Skin of body (tissue), 2 donors: ENCODE results near the gene LDHAL6A. TPM values are rescaled to one million over a fixed set of nuclear protein-coding genes. Genes with fewer than 3 reads are reported as not detected.
"Not testable (repeated sequence)": the region's sequence is repeated elsewhere in the genome, so short reads cannot be mapped to it uniquely, and the experiment has no call there.

ENCODE experiments used
- DNase-seq: peaks from one replicate; lab custom pipeline; 2025; lab: John Stamatoyannopoulos, UW
- total RNA-seq: library from RNA; depleted of rRNA; stranded (reverse); fragments of >200 nt; gene quantifications from one replicate; pipeline ENCODE4 v1.2.3, GENCODE V29; 2014

The LDHAL6A gene
- not detected for total RNA-seq

- no peak for DNase-seq
Measured at GRCh38 chr11:18455686-18456372, at the start of gene LDHAL6A. LDHAL6A (plus strand) TSS chr11:18455856; CDS start chr11:18456681, 825 bp downstream.

GRCh38 chr11:18407400-18407799 lies 48.3 kb upstream of the LDHAL6A start:
- DNase-seq = not testable (repeated sequence)

GRCh38 chr11:18408558-18409291 lies 46.9 kb upstream of the LDHAL6A start:
- DNase-seq = no peak

GRCh38 chr11:18416459-18416858 lies 39.2 kb upstream of the LDHAL6A start:
- DNase-seq = no peak

GRCh38 chr11:18419040-18419439 lies 36.6 kb upstream of the LDHAL6A start:
- DNase-seq = no peak

GRCh38 chr11:18420067-18420466 lies 35.6 kb upstream of the LDHAL6A start:
- DNase-seq = no peak

GRCh38 chr11:18427240-18427639 lies 28.4 kb upstream of the LDHAL6A start:
- no peak for DNase-seq

GRCh38 chr11:18429332-18429731 lies 26.3 kb upstream of the LDHAL6A start:
- DNase-seq = no peak

GRCh38 chr11:18438691-18439090 lies 17.0 kb upstream of the LDHAL6A start:
- no peak for DNase-seq

GRCh38 chr11:18449251-18449650 lies 6.4 kb upstream of the LDHAL6A start:
- DNase-seq = no peak

- DNase-seq = no peak
Measured at GRCh38 chr11:18452927-18453326, 2.7 kb upstream of the LDHAL6A start.

- no peak for DNase-seq
Measured at GRCh38 chr11:18457450-18457849, 1.8 kb downstream of the LDHAL6A start.

GRCh38 chr11:18459634-18460033 lies 4.0 kb downstream of the LDHAL6A start:
- DNase-seq = no peak

- no peak for DNase-seq
Measured at GRCh38 chr11:18461909-18462308, 6.3 kb downstream of the LDHAL6A start.

- DNase-seq = no peak
Measured at GRCh38 chr11:18463439-18463838, 7.8 kb downstream of the LDHAL6A start.

- DNase-seq = no peak
Measured at GRCh38 chr11:18466402-18466801, 10.7 kb downstream of the LDHAL6A start.

GRCh38 chr11:18468059-18468458 lies 12.4 kb downstream of the LDHAL6A start:
- DNase-seq = no peak

- no peak for DNase-seq
Measured at GRCh38 chr11:18468961-18469360, 13.3 kb downstream of the LDHAL6A start.

GRCh38 chr11:18471995-18472394 lies 16.3 kb downstream of the LDHAL6A start:
- DNase-seq = no peak

- DNase-seq = no peak
Measured at GRCh38 chr11:18472587-18472986, 16.9 kb downstream of the LDHAL6A start.

GRCh38 chr11:18479063-18479462 lies 23.4 kb downstream of the LDHAL6A start:
- no peak for DNase-seq

- no peak for DNase-seq
Measured at GRCh38 chr11:18485913-18486528, 30.4 kb downstream of the LDHAL6A start.

- no peak for DNase-seq
Measured at GRCh38 chr11:18490319-18490718, 34.7 kb downstream of the LDHAL6A start.
